Fibroblast of lung (primary cell): ENCODE results near the gene CAST. TPM values are rescaled to one million over a fixed set of nuclear protein-coding genes. Genes with fewer than 3 reads are reported as not detected.

Experiments used
- DNase-seq, 2 donors: peaks; one replicate each; pipeline versions ENCODE4 v3.0.0 to v3.0.0-alpha.2; 2010; ENCODE audit warnings: low read depth in 2 of 2
- H2AFZ ChIP-seq: 2 replicates; pipeline ENCODE4 v1.5.1; 2012; ENCODE audit warnings: low read length, control low read depth, inconsistent platforms
- H3K27ac ChIP-seq: 2 replicates; pipeline ENCODE4 v1.5.1; 2011; ENCODE audit warnings: low read length, control low read depth; ENCODE audit not compliant: insufficient read depth
- H3K27me3 ChIP-seq: 2 replicates; pipeline ENCODE4 v1.5.1; 2011; ENCODE audit warnings: mild to moderate bottlenecking, low read length; ENCODE audit not compliant: control insufficient read depth, insufficient read depth
- H3K36me3 ChIP-seq: 2 replicates; pipeline ENCODE4 v1.5.1; 2011; ENCODE audit warnings: low read length; ENCODE audit not compliant: control insufficient read depth, insufficient read depth
- H3K4me1 ChIP-seq: 2 replicates; pipeline ENCODE4 v1.5.1; 2011; ENCODE audit warnings: low read length; ENCODE audit not compliant: control insufficient read depth, insufficient read depth; ENCODE audit errors: extremely low read depth
- H3K4me2 ChIP-seq: 2 replicates; pipeline ENCODE4 v1.5.1; 2011; ENCODE audit warnings: low read length, control low read depth; ENCODE audit not compliant: insufficient read depth; ENCODE audit errors: extremely low read depth
- H3K4me3 ChIP-seq, 4 experiments: fragments of 200-600 bp in 1 of 4; sonication (generic) in 1 of 4; replicated peaks in 1 of 4; 2 replicates each; pipeline ENCODE4 v1.5.1; 2011 to 2016; ENCODE audit warnings: low read length in 4 of 4, low read depth in 3 of 4, mild to moderate bottlenecking in 3 of 4, control low read depth in 2 of 4, inconsistent platforms in 1 of 4, mixed read lengths in 1 of 4; ENCODE audit not compliant: insufficient read depth in 1 of 4; ENCODE audit errors: control extremely low read depth in 1 of 4
- H3K79me2 ChIP-seq: 2 replicates; pipeline ENCODE4 v1.5.1; 2012; ENCODE audit warnings: mild to moderate bottlenecking, low read length, inconsistent platforms; ENCODE audit not compliant: control insufficient read depth, insufficient read depth
- H3K9ac ChIP-seq: 2 replicates; pipeline ENCODE4 v1.5.1; 2011; ENCODE audit warnings: mild to moderate bottlenecking, low read length, control low read depth; ENCODE audit not compliant: insufficient read depth
- H3K9me3 ChIP-seq: 2 replicates; pipeline ENCODE4 v1.5.1; 2012; ENCODE audit warnings: low read depth, low read length; ENCODE audit not compliant: control insufficient read depth, insufficient read depth
- H4K20me1 ChIP-seq: 2 replicates; pipeline ENCODE4 v1.5.1; 2011; ENCODE audit warnings: low read length; ENCODE audit not compliant: control insufficient read depth, insufficient read depth; ENCODE audit errors: extremely low read depth
- CTCF ChIP-seq, 2 donors: IDR thresholded peaks in 1 of 2; conservative IDR thresholded peaks in 1 of 2; 1 replicate in 1 of 2; 2 replicates in 1 of 2; pipeline ENCODE4 v1.5.1; 2011 to 2012; ENCODE audit warnings: low read length in 2 of 2, control low read depth in 1 of 2, inconsistent platforms in 1 of 2, low read depth in 1 of 2, mild to moderate bottlenecking in 1 of 2
- EZH2 ChIP-seq: IDR thresholded peaks from 2 replicates; pipeline ENCODE4 v1.5.1; 2012; ENCODE audit warnings: low read length, control low read depth, mild to moderate bottlenecking; ENCODE audit errors: missing control alignments
- polyA plus RNA-seq, 2 donors: library from polyadenylated mRNA; depleted of rRNA in 1 of 2; stranded (reverse) in 1 of 2; unstranded in 1 of 2; fragments of >200 nt; gene quantifications; 2 replicates each; pipeline ENCODE4 v1.2.1, GENCODE V29; 2011 to 2012; ENCODE audit warnings: missing spikeins in 1 of 2
- total RNA-seq: library from RNA; depleted of rRNA; stranded (reverse); fragments of >200 nt; gene quantifications from 2 replicates; pipeline ENCODE4 v1.2.1, GENCODE V29; 2014

The CAST gene
- total and polyA plus RNA-seq, 2 donors (not counting 1 experiment from before 2014, with no cell fraction given): 203 to 378 TPM

- Histone ChIP-seq H3K9me3 (no peaks in the 10 kb centered on the region), H3K27ac (no peak overlapping the region), H2AFZ (no peak overlapping the region), H3K4me2 (no peak overlapping the region), H3K4me3 (no peak overlapping the region), H3K9ac (no peak overlapping the region), H3K36me3 (no peaks in the 10 kb centered on the region), H3K4me1 (peaks cover under 1% of the 10 kb centered on the region), H3K79me2 (no peaks in the 10 kb centered on the region), H3K27me3 (no peaks in the 10 kb centered on the region), H4K20me1 (no peaks in the 10 kb centered on the region)
- no peak for DNase-seq
- no peak for TF ChIP-seq EZH2
- no peak for TF ChIP-seq CTCF (conservative IDR thresholded peaks at IDR 0.05 in 1 of 2, IDR thresholded peaks at IDR 0.05 in 1 of 2; ENCODE audit: low read depth in 1 of 2, low read length in 2 of 2)
These were observed 17.1 kb upstream of the CAST start for GRCh38 chr5:96645091-96645490.

- no peak for DNase-seq
- H3K27me3 ChIP-seq: no peaks in the 10 kb centered on the region
- no peak overlapping the region for H3K27ac ChIP-seq
- H3K9ac ChIP-seq: no peak overlapping the region
- H2AFZ ChIP-seq: no peak overlapping the region
- peaks cover 2% of the 10 kb centered on the region for H3K4me1 ChIP-seq
- TF ChIP-seq CTCF (conservative IDR thresholded peaks at IDR 0.05 in 1 of 2, IDR thresholded peaks at IDR 0.05 in 1 of 2; ENCODE audit: low read depth in 1 of 2, low read length in 2 of 2) (no peak), EZH2 (no peak)
- H4K20me1 ChIP-seq: no peaks in the 10 kb centered on the region
- no peak overlapping the region for H3K4me2 ChIP-seq
- H3K4me3 ChIP-seq: no peak overlapping the region
- no peaks in the 10 kb centered on the region for H3K36me3 ChIP-seq
- no peaks in the 10 kb centered on the region for H3K79me2 ChIP-seq
- no peaks in the 10 kb centered on the region for H3K9me3 ChIP-seq
These were observed 14.2 kb upstream of the CAST start for GRCh38 chr5:96648023-96648422.

- Histone ChIP-seq H3K27ac (no peak overlapping the region), H3K4me1 (peaks cover 2% of the 10 kb centered on the region), H3K79me2 (no peaks in the 10 kb centered on the region), H3K9ac (no peak overlapping the region), H3K4me3 (no peak overlapping the region), H4K20me1 (no peaks in the 10 kb centered on the region), H3K27me3 (no peaks in the 10 kb centered on the region), H2AFZ (no peak overlapping the region), H3K36me3 (no peaks in the 10 kb centered on the region), H3K4me2 (no peak overlapping the region), H3K9me3 (no peaks in the 10 kb centered on the region)
- TF ChIP-seq EZH2 (no peak), CTCF (conservative IDR thresholded peaks at IDR 0.05 in 1 of 2, IDR thresholded peaks at IDR 0.05 in 1 of 2; ENCODE audit: low read depth in 1 of 2, low read length in 2 of 2) (no peak)
- DNase-seq: peak; percentile 40 to 85
These were observed 13.6 kb upstream of the CAST start for GRCh38 chr5:96648593-96648992.
